ENCODE data around the gene ABCB9. TPM values are rescaled to one million over a fixed set of nuclear protein-coding genes. Genes with fewer than 3 reads are reported as not detected.

ABCB9 gene
- polyA plus RNA-seq, 1 donor from 2014 or later: 19.7 TPM

- no peak overlapping the region for H3K9ac ChIP-seq (ENCODE audit: low read length)
- no peaks in the 10 kb centered on the region for H3K9me3 ChIP-seq (ENCODE audit: low read length)
- no peaks in the 10 kb centered on the region for H3K36me3 ChIP-seq (ENCODE audit: insufficient read depth, low read length)
Measured at GRCh38 chr12:122989225-122989839, 23.1 kb upstream of the ABCB9 start.

GRCh38 chr12:122988612-122989212 lies 22.4 kb upstream of the ABCB9 start:
- no peaks in the 10 kb centered on the region for H3K9me3 ChIP-seq (ENCODE audit: low read length)
- no peaks in the 10 kb centered on the region for H4K20me1 ChIP-seq (ENCODE audit: insufficient read depth)
- no peak overlapping the region for H3K27ac ChIP-seq (ENCODE audit: low read length)
- no peak overlapping the region for H3K9ac ChIP-seq (ENCODE audit: low read length)
- no peaks in the 10 kb centered on the region for H3K79me2 ChIP-seq (replicated peaks; ENCODE audit: insufficient read depth, low read length)
- H3K9me2 ChIP-seq (ENCODE audit: insufficient read depth, low read length): no peaks in the 10 kb centered on the region
- H3F3A ChIP-seq (ENCODE audit: insufficient read depth, low read length, poor library complexity, severe bottlenecking): no peaks in the 10 kb centered on the region
- H3K4me3 ChIP-seq (ENCODE audit: low read length): no peak overlapping the region
- no peak overlapping the region for H2AFZ ChIP-seq (ENCODE audit: low read depth, low read length)
- no peaks in the 10 kb centered on the region for H3K36me3 ChIP-seq (ENCODE audit: insufficient read depth, low read length)
- H3K27me3 ChIP-seq (ENCODE audit: insufficient read depth, low read depth, low read length): no peaks in the 10 kb centered on the region
- H3K4me2 ChIP-seq (ENCODE audit: low read length): no peak overlapping the region
- TF ChIP-seq EZH2 (IDR thresholded peaks at IDR 0.05; ENCODE audit: borderline replicate concordance, insufficient read depth, low read length, poor library complexity, severe bottlenecking) (no peak), SMC3 (conservative IDR thresholded peaks at IDR 0.05; ENCODE audit: poor library complexity) (no peak), MXI1 (conservative IDR thresholded peaks at IDR 0.05; ENCODE audit: poor library complexity, severe bottlenecking) (no peak), EP300 (conservative IDR thresholded peaks at IDR 0.05; ENCODE audit: poor library complexity, severe bottlenecking) (no peak), CTCF (IDR thresholded peaks at IDR 0.05; ENCODE audit: poor library complexity, severe bottlenecking) (no peak)

More at GRCh38 chr12:122989225-122989839, 23.1 kb upstream of the ABCB9 start:
- Histone ChIP-seq H3K9me2 (ENCODE audit: insufficient read depth, low read length) (no peaks in the 10 kb centered on the region), H2AFZ (ENCODE audit: low read depth, low read length) (no peak overlapping the region), H3K4me3 (ENCODE audit: low read length) (no peak overlapping the region), H3F3A (ENCODE audit: insufficient read depth, low read length, poor library complexity, severe bottlenecking) (no peaks in the 10 kb centered on the region), H3K27me3 (ENCODE audit: insufficient read depth, low read depth, low read length) (no peaks in the 10 kb centered on the region), H4K20me1 (ENCODE audit: insufficient read depth) (no peaks in the 10 kb centered on the region), H3K79me2 (replicated peaks; ENCODE audit: insufficient read depth, low read length) (no peaks in the 10 kb centered on the region), H3K4me2 (ENCODE audit: low read length) (no peak overlapping the region), H3K27ac (ENCODE audit: low read length) (no peak overlapping the region)
- TF ChIP-seq TAF1 (IDR thresholded peaks at IDR 0.05; ENCODE audit: low read depth) (no peak), CTCF (IDR thresholded peaks at IDR 0.05; ENCODE audit: poor library complexity, severe bottlenecking) (no peak), MXI1 (conservative IDR thresholded peaks at IDR 0.05; ENCODE audit: poor library complexity, severe bottlenecking) (no peak), EZH2 (IDR thresholded peaks at IDR 0.05; ENCODE audit: borderline replicate concordance, insufficient read depth, low read length, poor library complexity, severe bottlenecking) (no peak), REST (IDR thresholded peaks at IDR 0.05; ENCODE audit: borderline replicate concordance) (no peak), POLR2AphosphoS5 (IDR thresholded peaks at IDR 0.05) (no peak), RAD21 (conservative IDR thresholded peaks at IDR 0.05) (no peak), SMC3 (conservative IDR thresholded peaks at IDR 0.05; ENCODE audit: poor library complexity) (no peak), EP300 (conservative IDR thresholded peaks at IDR 0.05; ENCODE audit: poor library complexity, severe bottlenecking) (no peak)
